ENCODE data around the gene KCNAB1. TPM values are rescaled to one million over a fixed set of nuclear protein-coding genes. Genes with fewer than 3 reads are reported as not detected.

Gene KCNAB1
- total and polyA plus RNA-seq, 2 of the 8 experiments (the other 6 are each of a cell fraction or from before 2014, with no cell fraction given) = 0.51 to 2.3 TPM

GRCh38 chr3:156334841-156335545, 214.6 kb downstream of the KCNAB1 start (continued):
- TF ChIP-seq USF2 (IDR thresholded peaks at IDR 0.05; ENCODE audit: low read length) = no peak
- no peak for TF ChIP-seq ATF3 (IDR thresholded peaks at IDR 0.05; ENCODE audit: insufficient read depth, low read depth, low read length)
- no peak for TF ChIP-seq CHD2 (IDR thresholded peaks at IDR 0.05; ENCODE audit: low read length)
- no peak for TF ChIP-seq HDAC6 (IDR thresholded peaks at IDR 0.05; ENCODE audit: low read depth, low read length)
- no peak for TF ChIP-seq KDM1A (IDR thresholded peaks at IDR 0.05; ENCODE audit: borderline replicate concordance, low read length)
- no peak for TF ChIP-seq MAFK (IDR thresholded peaks at IDR 0.05; ENCODE audit: low read depth, low read length)
- TF ChIP-seq FOSL1 (IDR thresholded peaks at IDR 0.05; ENCODE audit: insufficient read depth, low read depth, low read length) = no peak

Measured in H1 (cell line).